Vagina (tissue), 2 donors: ENCODE measurements around the gene BCL2L13. TPM values are rescaled to one million over a fixed set of nuclear protein-coding genes. Genes with fewer than 3 reads are reported as not detected.

ENCODE experiments used
- DNase-seq, 2 donors: peaks; one replicate each; pipeline ENCODE4 v3.0.0-alpha.2; 2017; ENCODE audit errors: extremely low spot score in 2 of 2
- H3K27ac ChIP-seq: fragments of 200-600 bp; sonication (generic); one replicate; pipeline ENCODE4 v1.5.1; 2019
- H3K27me3 ChIP-seq: fragments of 200-600 bp; sonication (generic); one replicate; pipeline ENCODE4 v1.5.1; 2019
- H3K36me3 ChIP-seq, 2 donors: fragments of 200-600 bp; sonication (generic); one replicate each; pipeline ENCODE4 v1.5.1; 2017 to 2019
- H3K4me1 ChIP-seq: fragments of 200-600 bp; sonication (generic); one replicate; pipeline ENCODE4 v1.5.1; 2019
- H3K4me3 ChIP-seq, 2 donors: fragments of 200-600 bp; sonication (generic); 1 replicate in 1 of 2; 2 replicates in 1 of 2; pipeline ENCODE4 v1.5.1; 2016 to 2019
- H3K9me3 ChIP-seq: fragments of 200-600 bp; sonication (generic); one replicate; pipeline ENCODE4 v1.5.1; 2019
- CTCF ChIP-seq, 3 experiments: fragments of 450-650 bp in 2 of 3; fragments of 200-600 bp in 1 of 3; sonication (generic) in 1 of 3; IDR thresholded peaks; one replicate each; pipeline ENCODE4 v1.5.1; 2017 to 2019; ENCODE audit warnings: antibody characterized with exemption in 3 of 3, mild to moderate bottlenecking in 2 of 3, moderate library complexity in 2 of 3
- POLR2A ChIP-seq, 2 donors: fragments of 450-650 bp; IDR thresholded peaks; one replicate each; pipeline ENCODE4 v1.6.1; 2017; ENCODE audit warnings: antibody characterized with exemption in 2 of 2, mild to moderate bottlenecking in 2 of 2, moderate library complexity in 2 of 2
- POLR2AphosphoS5 ChIP-seq, 2 donors: sonication (generic); formaldehyde crosslinking; IDR thresholded peaks; one replicate each; pipeline ENCODE4 v1.9.0; 2017; ENCODE audit warnings: antibody characterized with exemption in 2 of 2, mild to moderate bottlenecking in 2 of 2, low read depth in 1 of 2; ENCODE audit not compliant: insufficient read depth in 1 of 2
- intact Hi-C: fragments of 100-400 bp; cut with DNase I; formaldehyde crosslinking; loops from one replicate; pipeline ENCODE4 v1.15.1; 2023
- total RNA-seq: library from RNA; depleted of rRNA; stranded (reverse); fragments of >200 nt; gene quantifications from one replicate; pipeline ENCODE4 v1.2.3, GENCODE V29; 2016

The BCL2L13 gene
- total RNA-seq, 1 donor from 2014 or later: 41.3 TPM

GRCh38 chr22:17678817-17679385, 40.3 kb downstream of the BCL2L13 start:
- intact Hi-C loops: no loop called here
- no peak overlapping the region for H3K4me3 ChIP-seq
- H3K36me3 ChIP-seq: peaks cover 0 to 1% of the 10 kb centered on the region in 2 donors
- no peaks in the 10 kb centered on the region for H3K4me1 ChIP-seq
- DNase-seq: no peak
- no peak for TF ChIP-seq POLR2A (IDR thresholded peaks at IDR 0.05)
- no peak for TF ChIP-seq CTCF (IDR thresholded peaks at IDR 0.05)
- no peak overlapping the region for H3K27ac ChIP-seq
- H3K27me3 ChIP-seq: no peaks in the 10 kb centered on the region
- H3K9me3 ChIP-seq: no peaks in the 10 kb centered on the region

- H3K4me1 ChIP-seq: no peaks in the 10 kb centered on the region
- no peak for TF ChIP-seq CTCF (IDR thresholded peaks at IDR 0.05)
- intact Hi-C loops: no loop called here
- no peaks in the 10 kb centered on the region for H3K9me3 ChIP-seq
- H3K27ac ChIP-seq: no peak overlapping the region
- H3K4me3 ChIP-seq: no peak overlapping the region
- DNase-seq: no peak
- no peaks in the 10 kb centered on the region for H3K27me3 ChIP-seq
- peaks cover 0 to 16% of the 10 kb centered on the region in 2 donors for H3K36me3 ChIP-seq
Observed at GRCh38 chr22:17684245-17684644, 45.7 kb downstream of the BCL2L13 start.

GRCh38 chr22:17692841-17693240, 54.3 kb downstream of the BCL2L13 start:
- Histone ChIP-seq H3K4me1 (no peaks in the 10 kb centered on the region), H3K9me3 (no peaks in the 10 kb centered on the region), H3K4me3 (no peak overlapping the region), H3K36me3 (peaks cover 0 to 21% of the 10 kb centered on the region in 2 donors), H3K27ac (no peak overlapping the region), H3K27me3 (no peaks in the 10 kb centered on the region)
- intact Hi-C loops: no loop called here
- TF ChIP-seq CTCF (IDR thresholded peaks at IDR 0.05) (no peak), POLR2AphosphoS5 (IDR thresholded peaks at IDR 0.05; ENCODE audit: insufficient read depth in 1 of 2, low read depth in 1 of 2) (no peak), POLR2A (IDR thresholded peaks at IDR 0.05) (no peak)
- no peak for DNase-seq

GRCh38 chr22:17694193-17694592, 55.6 kb downstream of the BCL2L13 start:
- TF ChIP-seq CTCF (IDR thresholded peaks at IDR 0.05) (no peak), POLR2AphosphoS5 (IDR thresholded peaks at IDR 0.05; ENCODE audit: insufficient read depth in 1 of 2, low read depth in 1 of 2) (no peak), POLR2A (IDR thresholded peaks at IDR 0.05) (no peak)
- no peak for DNase-seq
- Histone ChIP-seq H3K4me1 (no peaks in the 10 kb centered on the region), H3K9me3 (no peaks in the 10 kb centered on the region), H3K27me3 (no peaks in the 10 kb centered on the region), H3K27ac (no peak overlapping the region), H3K4me3 (no peak overlapping the region), H3K36me3 (peaks cover 0 to 21% of the 10 kb centered on the region in 2 donors)
- intact Hi-C loops: no loop called here

- Histone ChIP-seq H3K27me3 (no peaks in the 10 kb centered on the region), H3K9me3 (no peaks in the 10 kb centered on the region), H3K36me3 (peaks cover 0 to 21% of the 10 kb centered on the region in 2 donors), H3K27ac (no peak overlapping the region), H3K4me1 (no peaks in the 10 kb centered on the region), H3K4me3 (no peak overlapping the region)
- intact Hi-C loops: no loop called here
- TF ChIP-seq POLR2A (IDR thresholded peaks at IDR 0.05) (no peak), CTCF (IDR thresholded peaks at IDR 0.05) (no peak), POLR2AphosphoS5 (IDR thresholded peaks at IDR 0.05; ENCODE audit: insufficient read depth in 1 of 2, low read depth in 1 of 2) (no peak)
- DNase-seq: no peak
Observed at GRCh38 chr22:17694752-17695151, 56.2 kb downstream of the BCL2L13 start.
